Keratinocyte (primary cell): Measurements from ENCODE around the gene ZDHHC24.

Source experiments
- CTCF ChIP-seq, 3 experiments: IDR thresholded peaks in 1 of 3; conservative IDR thresholded peaks in 1 of 3; optimal IDR thresholded peaks in 1 of 3; 2 replicates in 2 of 3; 3 replicates in 1 of 3; pipeline versions ENCODE3 to v1.5.1; 2011; ENCODE audit warnings: low read length in 3 of 3, mild to moderate bottlenecking in 3 of 3, moderate library complexity in 2 of 3, control low read depth in 1 of 3, inconsistent platforms in 1 of 3; ENCODE audit not compliant: insufficient read depth in 2 of 3; ENCODE audit errors: extremely low read depth in 1 of 3
- EZH2 ChIP-seq: IDR thresholded peaks from one replicate; pipeline ENCODE4 v1.6.1; 2012; ENCODE audit warnings: inconsistent platforms, mild to moderate bottlenecking, low read length, moderate library complexity

DNA sequence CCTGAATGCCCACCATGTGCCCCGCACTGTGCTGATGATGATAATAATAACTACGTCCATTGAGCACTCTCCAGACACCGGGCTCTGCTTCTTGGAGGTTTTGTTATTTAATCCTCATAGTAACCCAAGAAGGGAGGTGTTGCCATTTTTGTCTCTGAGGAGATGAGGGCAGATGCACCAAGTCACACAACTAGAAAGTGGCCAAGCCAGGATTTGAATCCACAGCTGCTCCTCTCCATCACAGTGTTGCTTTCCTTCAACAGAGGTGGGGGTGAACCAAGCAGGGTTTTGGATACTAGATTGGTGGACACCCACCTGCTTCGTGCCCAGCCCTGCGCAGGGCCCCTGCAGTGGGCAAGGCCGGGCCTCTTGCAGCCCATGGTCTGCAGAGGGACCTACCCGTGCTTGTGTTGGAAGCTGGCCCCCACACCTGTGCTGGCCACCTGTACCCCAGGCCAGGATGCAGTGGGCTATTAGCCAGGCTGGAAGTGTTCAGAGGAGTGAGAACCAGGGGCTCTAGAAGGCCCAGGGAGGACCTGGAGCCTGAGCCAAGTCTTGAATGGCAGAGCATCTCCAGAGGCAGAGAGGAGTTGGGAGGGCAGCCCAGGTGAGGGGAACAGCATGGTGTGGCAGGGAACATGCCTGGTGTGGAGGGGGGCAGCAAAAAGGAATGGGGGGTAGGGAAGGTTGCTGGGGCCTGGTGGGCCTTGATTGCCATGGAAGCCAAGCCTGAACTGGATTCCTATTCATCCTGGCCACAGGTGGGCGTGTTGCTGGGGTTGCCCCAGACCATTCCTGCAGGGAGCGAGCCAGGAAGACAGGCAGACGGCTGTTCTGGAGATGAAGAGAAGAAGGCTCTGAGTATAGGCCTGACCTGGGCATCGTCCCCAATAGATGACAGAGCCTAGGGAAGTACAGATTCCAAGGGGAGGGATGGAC is 68.3 kb downstream of the ZDHHC24 start:
- TF ChIP-seq CTCF (optimal IDR thresholded peaks at IDR 0.05 in 1 of 3, IDR thresholded peaks at IDR 0.05 in 1 of 3, conservative IDR thresholded peaks at IDR 0.05 in 1 of 3; ENCODE audit: extremely low read depth in 1 of 3, insufficient read depth in 2 of 3, low read length in 3 of 3): no peak
- TF ChIP-seq EZH2: no peak
